A549 (cell line): ENCODE results near the gene CXCL6.

Source experiments
- CBX8 ChIP-seq: fragments of 200-600 bp; sonication (generic); IDR thresholded peaks from 2 replicates; pipeline ENCODE4 v1.6.1; 2016
- CTCF ChIP-seq: fragments of >200 bp; sonication (Bioruptor Twin); formaldehyde crosslinking; IDR thresholded peaks from 3 replicates; pipeline ENCODE4 v1.5.1; 2016
- EP300 ChIP-seq, 2 experiments: fragments of >200 bp; sonication (Bioruptor Twin); formaldehyde crosslinking; IDR thresholded peaks; 2 replicates in 1 of 2; 3 replicates in 1 of 2; pipeline ENCODE4 v1.6.1; 2016 to 2017
- NFE2L2 ChIP-seq: fragments of 150-350 bp; conservative IDR thresholded peaks from 2 replicates; pipeline ENCODE4 v1.6.1; 2014; ENCODE audit warnings: low read length
- POLR2A ChIP-seq: IDR thresholded peaks from 2 replicates; pipeline ENCODE4 v1.6.1; 2012; ENCODE audit warnings: mild to moderate bottlenecking, low read length

GRCh38 chr4:73853246-73853704 lies 16.8 kb downstream of the CXCL6 start, which contains the start of gene PF4V1:
- TF ChIP-seq POLR2A (no peak), CBX8 (no peak), EP300 (IDR thresholded peaks at IDR 0.05) (no peak), CTCF (no peak), NFE2L2 (no peak)
